IPS-NIHi7 (cell line): ENCODE measurements around the gene NOS3.

ENCODE experiments used
- DNase-seq: peaks from one replicate; pipeline ENCODE4 v3.0.0; 2012; ENCODE audit warnings: mixed read lengths; ENCODE audit errors: extremely low spot score

Gene NOS3

DNA sequence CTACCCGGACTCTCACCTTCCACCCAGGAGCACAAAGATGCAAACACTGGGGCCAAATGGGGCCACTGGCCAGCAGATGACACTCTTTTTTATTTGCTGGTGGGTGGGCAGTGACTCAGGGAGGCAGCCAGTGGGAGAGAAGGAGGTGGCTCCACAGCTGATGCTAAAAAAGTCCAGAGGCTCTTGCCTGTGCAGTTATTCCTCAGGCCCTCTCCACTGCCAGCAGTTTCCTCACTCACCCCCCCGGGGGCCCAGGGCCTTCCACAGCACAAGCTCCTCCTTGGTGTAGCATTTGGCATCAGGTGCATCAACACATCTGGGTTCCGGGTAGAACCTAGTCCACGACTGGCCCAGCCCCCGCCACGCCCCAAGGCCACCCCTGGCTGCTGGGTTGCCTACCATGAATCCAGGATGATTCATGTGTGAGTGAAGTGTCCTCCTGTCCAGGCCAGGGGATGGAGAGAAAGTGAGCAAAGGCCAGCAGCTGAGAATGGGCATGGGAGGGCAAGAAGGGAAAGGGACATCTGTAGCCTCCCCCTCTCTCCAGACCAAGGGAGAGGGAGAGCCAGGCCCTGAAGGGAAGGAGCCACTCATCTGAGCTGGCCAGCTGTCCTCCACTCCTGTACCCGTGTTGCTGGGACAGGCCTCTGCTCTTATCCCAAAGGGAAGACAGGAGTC, 11.0 kb upstream of the NOS3 start:
- DNase-seq, result no peak

DNA sequence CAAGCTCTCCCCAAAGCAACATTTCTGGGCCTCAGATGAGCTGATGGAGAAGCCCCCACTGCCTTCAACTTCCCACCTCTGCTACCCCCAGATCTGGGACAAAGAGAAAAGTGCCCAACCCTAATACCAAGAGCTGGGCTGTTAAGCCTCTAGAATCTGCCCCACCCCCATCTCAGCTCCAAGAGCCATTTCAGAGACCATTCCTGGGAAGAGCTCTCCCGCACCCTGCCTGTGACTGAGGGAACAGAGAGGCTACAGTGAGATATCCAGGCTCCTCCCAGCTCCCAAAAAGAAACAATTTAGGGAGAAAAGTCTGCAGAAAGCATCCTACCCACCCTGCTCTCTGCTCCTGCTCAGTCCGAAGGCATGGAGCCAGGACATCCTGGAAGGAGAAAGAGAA, 10.2 kb upstream of the NOS3 start:
- no peak for DNase-seq

- DNase-seq, result no peak
Observed at GRCh38 chr7:150981644-150982043, 9.2 kb upstream of the NOS3 start.

- DNase-seq, result no peak
Observed at GRCh38 chr7:150982351-150982750, 8.5 kb upstream of the NOS3 start.

GRCh38 chr7:150983893-150984368, 6.9 kb upstream of the NOS3 start:
- peak; percentile 68 for DNase-seq

GRCh38 chr7:150986099-150986512, 4.7 kb upstream of the NOS3 start:
- peak; percentile 67 for DNase-seq

- no peak for DNase-seq
Observed at GRCh38 chr7:150986556-150986955, 4.3 kb upstream of the NOS3 start.

- DNase-seq, result peak; percentile 87
Observed at GRCh38 chr7:150988230-150989226, 2.3 kb upstream of the NOS3 start.

DNA sequence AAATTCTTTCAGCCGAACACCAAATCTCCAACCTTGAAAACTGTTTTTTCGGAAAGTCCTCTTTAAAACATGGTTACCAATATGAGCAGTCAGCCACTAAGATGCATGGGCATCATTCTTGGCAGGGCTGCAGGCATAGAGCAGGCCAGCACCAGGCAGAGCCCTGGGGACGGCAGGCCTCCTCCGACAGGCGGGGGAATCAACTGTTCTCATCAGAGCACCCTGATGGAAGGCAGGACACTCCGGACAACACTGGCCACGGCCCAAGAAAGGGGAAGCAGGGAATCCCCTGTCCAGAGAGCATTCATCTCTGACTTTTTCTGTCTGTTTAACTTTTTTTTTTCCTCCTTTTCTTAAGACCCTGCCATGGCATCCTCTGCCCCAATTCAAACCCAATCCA, 1.4 kb upstream of the NOS3 start:
- no peak for DNase-seq

DNA sequence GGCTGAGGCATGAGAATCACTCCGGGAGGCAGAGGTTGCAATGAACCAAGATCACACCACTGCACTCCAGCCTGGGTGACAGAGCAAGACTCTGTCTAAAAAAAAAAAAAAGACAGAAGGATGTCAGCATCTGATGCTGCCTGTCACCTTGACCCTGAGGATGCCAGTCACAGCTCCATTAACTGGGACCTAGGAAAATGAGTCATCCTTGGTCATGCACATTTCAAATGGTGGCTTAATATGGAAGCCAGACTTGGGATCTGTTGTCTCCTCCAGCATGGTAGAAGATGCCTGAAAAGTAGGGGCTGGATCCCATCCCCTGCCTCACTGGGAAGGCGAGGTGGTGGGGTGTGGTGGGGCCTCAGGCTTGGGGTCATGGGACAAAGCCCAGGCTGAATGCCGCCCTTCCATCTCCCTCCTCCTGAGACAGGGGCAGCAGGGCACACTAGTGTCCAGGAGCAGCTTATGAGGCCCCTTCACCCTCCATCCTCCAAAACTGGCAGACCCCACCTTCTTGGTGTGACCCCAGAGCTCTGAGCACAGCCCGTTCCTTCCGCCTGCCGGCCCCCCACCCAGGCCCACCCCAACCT, 1.3 kb downstream of the NOS3 start:
- DNase-seq, result no peak

GRCh38 chr7:150992833-150993302, 2.1 kb downstream of the NOS3 start:
- peak; percentile 79 for DNase-seq

DNA sequence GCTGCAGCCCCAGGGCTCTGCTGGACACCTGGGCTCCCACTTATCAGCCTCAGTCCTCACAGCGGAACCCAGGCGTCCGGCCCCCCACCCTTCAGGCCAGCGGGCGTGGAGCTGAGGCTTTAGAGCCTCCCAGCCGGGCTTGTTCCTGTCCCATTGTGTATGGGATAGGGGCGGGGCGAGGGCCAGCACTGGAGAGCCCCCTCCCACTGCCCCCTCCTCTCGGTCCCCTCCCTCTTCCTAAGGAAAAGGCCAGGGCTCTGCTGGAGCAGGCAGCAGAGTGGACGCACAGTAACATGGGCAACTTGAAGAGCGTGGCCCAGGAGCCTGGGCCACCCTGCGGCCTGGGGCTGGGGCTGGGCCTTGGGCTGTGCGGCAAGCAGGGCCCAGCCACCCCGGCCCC, 2.7 kb downstream of the NOS3 start:
- no peak for DNase-seq

DNA sequence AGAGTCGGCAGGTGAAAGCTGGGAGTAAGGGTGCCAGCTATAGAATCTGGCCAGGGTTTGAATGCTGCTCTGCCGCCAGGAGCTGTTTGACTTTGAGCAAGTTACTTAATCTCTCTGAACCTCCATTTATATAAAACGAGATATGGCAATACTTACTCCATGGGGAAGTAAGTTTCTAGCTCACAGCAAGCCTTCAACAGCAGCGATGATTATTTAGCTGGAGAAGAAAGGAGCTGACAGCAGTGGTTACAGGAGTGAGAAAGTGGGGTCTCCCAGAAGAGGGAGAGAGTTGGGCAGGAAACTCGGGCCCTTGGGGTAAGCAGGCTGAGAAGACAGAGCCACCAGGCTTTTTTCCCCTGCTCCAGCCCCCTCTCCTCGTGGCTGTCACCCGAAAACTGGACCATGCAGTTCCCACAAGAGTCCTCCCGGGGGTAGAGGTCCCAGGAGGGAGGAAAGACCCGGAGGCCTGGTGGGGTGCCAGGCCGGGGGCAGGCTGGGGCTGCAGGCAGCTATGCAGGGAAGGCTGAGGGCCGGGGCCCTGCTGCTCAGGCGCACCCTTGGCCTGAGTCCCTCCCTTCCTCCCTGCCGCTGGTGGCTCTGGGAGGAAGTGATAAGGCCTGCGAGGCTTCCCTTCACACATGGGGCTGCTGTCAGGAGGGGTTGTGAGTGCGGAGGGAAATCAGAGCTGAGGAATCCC, 3.5 kb downstream of the NOS3 start:
- DNase-seq, result no peak

DNA sequence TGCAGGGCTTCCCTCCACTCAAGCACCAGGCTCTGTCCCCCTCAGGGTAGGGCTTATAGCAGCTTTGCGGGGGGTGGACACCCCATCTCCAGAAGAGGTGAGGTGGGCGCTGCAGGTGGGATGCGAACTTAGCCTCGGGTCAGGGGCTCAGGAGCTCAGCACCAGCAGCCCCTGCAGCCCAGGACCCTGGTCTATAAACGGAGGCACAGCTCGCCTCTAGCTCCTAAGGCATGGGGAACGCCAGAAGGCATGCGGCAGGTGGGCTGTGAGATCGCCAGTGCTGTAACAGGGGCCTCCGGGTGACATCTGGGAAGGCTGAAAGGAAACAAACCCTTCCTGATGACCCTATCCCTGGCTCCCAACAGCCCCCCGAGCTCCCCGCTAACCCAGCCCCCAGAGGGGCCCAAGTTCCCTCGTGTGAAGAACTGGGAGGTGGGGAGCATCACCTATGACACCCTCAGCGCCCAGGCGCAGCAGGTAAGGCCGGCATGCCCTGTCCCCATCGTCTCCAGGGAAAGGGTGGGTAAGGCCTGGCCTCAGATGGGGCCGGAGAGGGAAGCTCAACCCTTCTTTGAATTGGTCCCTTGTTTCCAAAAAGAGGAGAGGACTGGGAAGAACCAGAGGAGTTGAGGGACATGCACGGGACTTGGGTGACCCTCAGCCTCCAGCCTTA, 4.2 kb downstream of the NOS3 start:
- DNase-seq, result no peak

DNA sequence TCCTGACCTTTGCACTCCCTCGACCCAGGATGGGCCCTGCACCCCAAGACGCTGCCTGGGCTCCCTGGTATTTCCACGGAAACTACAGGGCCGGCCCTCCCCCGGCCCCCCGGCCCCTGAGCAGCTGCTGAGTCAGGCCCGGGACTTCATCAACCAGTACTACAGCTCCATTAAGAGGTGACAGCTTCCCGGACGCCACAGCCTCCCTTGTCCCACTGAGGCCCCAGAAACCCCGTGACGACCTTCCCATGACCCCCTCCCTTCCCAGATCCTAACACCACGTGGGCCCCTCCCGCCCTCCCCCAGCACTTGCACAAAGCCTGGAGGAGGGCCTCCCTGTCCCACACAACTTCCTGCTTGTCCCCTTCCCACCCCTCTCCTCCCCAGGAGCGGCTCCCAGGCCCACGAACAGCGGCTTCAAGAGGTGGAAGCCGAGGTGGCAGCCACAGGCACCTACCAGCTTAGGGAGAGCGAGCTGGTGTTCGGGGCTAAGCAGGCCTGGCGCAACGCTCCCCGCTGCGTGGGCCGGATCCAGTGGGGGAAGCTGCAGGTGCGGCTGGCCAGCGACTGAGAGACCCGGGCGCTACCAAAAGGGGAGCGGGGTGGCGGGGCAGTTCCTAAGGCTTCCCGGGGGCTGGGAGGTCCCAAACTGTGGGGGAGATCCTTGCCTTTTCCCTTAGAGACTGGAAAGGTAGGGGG, 5.7 kb downstream of the NOS3 start:
- no peak for DNase-seq

DNA sequence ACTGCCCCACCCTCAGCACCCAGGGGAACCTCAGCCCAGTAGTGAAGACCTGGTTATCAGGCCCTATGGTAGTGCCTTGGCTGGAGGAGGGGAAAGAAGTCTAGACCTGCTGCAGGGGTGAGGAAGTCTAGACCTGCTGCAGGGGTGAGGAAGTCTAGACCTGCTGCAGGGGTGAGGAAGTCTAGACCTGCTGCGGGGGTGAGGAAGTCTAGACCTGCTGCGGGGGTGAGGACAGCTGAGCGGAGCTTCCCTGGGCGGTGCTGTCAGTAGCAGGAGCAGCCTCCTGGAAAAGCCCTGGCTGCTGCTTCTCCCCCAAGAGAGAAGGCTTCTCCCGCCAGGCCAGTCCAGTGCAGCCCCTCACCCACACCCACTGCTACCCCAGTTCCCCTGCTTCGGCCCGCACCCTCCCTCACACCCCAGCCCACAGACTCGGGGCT, 6.3 kb downstream of the NOS3 start:
- no peak for DNase-seq

DNA sequence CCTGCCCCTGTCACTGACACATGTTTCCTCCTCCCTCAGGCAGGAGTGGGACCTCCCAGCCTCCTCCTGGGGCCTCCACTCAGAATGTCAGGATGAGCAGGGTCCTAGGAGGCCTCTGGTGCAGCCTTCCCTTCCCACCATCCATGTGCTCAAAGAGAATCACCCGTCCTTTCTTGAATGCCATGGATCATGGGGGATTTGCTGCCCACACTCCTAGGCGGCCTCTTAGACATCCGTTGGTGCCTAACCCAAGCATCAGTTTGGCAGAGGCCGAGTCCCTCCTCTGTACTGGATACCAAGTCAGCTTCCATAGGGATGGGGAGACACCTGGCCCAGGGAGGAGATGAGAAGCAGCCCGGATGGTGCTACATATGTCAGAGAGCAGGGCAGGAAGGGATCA, 7.0 kb downstream of the NOS3 start:
- DNase-seq, result no peak

GRCh38 chr7:150998341-150998740, 7.5 kb downstream of the NOS3 start:
- DNase-seq, result no peak

GRCh38 chr7:150999001-150999400, 8.2 kb downstream of the NOS3 start:
- DNase-seq, result no peak

DNA sequence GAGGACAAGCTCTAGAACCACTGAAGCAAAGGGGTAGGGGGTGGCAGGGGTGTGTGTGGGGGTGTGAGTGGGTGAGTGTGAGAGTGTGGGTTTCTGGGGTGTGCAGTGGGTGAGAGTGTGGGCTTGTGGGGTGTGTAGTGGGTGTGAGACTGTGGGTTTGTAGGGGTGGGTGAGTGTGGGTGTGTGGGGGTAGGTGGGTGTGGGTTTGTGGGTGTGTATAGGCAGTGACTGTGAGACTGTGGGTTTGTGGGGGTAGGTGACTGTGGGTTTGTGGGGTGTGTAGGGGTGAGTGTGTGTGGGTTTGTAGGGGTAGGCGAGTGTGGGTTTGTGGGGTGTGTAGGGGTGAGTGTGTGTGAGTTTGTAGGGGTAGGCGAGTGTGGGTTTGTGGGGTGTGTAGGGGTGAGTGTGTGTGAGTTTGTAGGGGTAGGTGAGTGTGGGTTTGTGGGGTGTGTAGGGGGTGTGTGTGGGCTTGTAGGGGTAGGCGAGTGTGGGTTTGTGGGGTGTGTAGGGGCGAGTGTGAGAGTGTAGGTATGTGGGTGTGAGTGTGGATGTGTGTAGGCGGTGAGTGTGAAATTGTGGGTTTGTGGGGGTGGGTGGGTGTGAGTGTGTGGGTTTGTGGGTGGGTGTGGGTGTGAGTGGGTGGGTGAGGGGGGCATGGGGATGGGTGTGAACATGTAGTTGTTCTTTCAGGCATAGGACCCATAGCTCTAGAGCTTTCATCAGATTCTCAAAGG, 8.8 kb downstream of the NOS3 start:
- DNase-seq, result no peak
